HepG2 (cell line): ENCODE results near the gene PASK. TPM values are rescaled to one million over a fixed set of nuclear protein-coding genes. Genes with fewer than 3 reads are reported as not detected.

Source experiments
- ATAC-seq: fragments of 200-7000 bp; cut with Tn5 transposase; 3 replicates; pipeline ENCODE4 v1.9.1; 2020; ENCODE audit warnings: mild to moderate bottlenecking, moderate library complexity
- BruUV-seq: library from RNA; stranded (reverse); fragments of 400-500 nt; replicated peaks from 2 replicates; lab custom pipeline; 2021; lab: Mats Ljungman, UMichigan
- CTCF ChIA-PET: fragments of 300-600 bp; formaldehyde crosslinking; extraction: SDS; loops from one replicate; lab custom pipeline; 2021; ENCODE audit warnings: low total read pairs, inconsistent platforms, low intra/inter-chr PET ratio; lab: Yijun Ruan, JAX
- POLR2A ChIA-PET: fragments of 350-600 bp; sonication (Branson Sonifier 250); formaldehyde crosslinking; loops from one replicate; lab custom pipeline; 2020; ENCODE audit warnings: antibody characterized with exemption, inconsistent platforms; lab: Yijun Ruan, JAX
- DNase-seq: peaks from one replicate; pipeline ENCODE4 v3.0.0-alpha.2; 2015; ENCODE audit warnings: low spot score
- FAIRE-seq: peaks from 3 replicates; lab custom pipeline; 2011; peaks lifted over from hg19 to GRCh38; lab: Jason Lieb, UNC
- H2AFZ ChIP-seq: one replicate; pipeline ENCODE4 v1.6.1; 2011; ENCODE audit warnings: low read length, inconsistent platforms
- H3K27ac ChIP-seq: fragments of 300-600 bp; 3 replicates; pipeline ENCODE4 v1.8.0; 2011; ENCODE audit warnings: mixed run types, mild to moderate bottlenecking, mixed read lengths, low read length, inconsistent platforms; ENCODE audit not compliant: insufficient read depth; ENCODE audit errors: extremely low read length
- H3K27me3 ChIP-seq, 2 experiments: fragments of 200-600 bp in 1 of 2; 2 replicates in 1 of 2; 3 replicates in 1 of 2; pipeline versions ENCODE4 v1.6.0 to v1.8.0; 2011; ENCODE audit warnings: low read length in 2 of 2, mild to moderate bottlenecking in 2 of 2, moderate library complexity in 2 of 2, inconsistent platforms in 1 of 2; ENCODE audit not compliant: insufficient read depth in 2 of 2, control insufficient read depth in 1 of 2
- H3K36me3 ChIP-seq, 2 experiments: fragments of 200-600 bp in 1 of 2; replicated peaks in 1 of 2; 2 replicates in 1 of 2; 3 replicates in 1 of 2; pipeline versions ENCODE4 v1.5.1 to v1.8.0; 2011; ENCODE audit warnings: low read length in 2 of 2, inconsistent platforms in 1 of 2; ENCODE audit not compliant: insufficient read depth in 2 of 2, control insufficient read depth in 1 of 2
- H3K4me1 ChIP-seq: 2 replicates; pipeline ENCODE4 v1.5.1; 2012; ENCODE audit warnings: low read length, inconsistent platforms; ENCODE audit not compliant: insufficient read depth
- H3K4me2 ChIP-seq: 2 replicates; pipeline ENCODE4 v1.6.0; 2011; ENCODE audit warnings: low read depth, low read length, inconsistent platforms
- H3K4me3 ChIP-seq, 3 experiments: fragments of 200-600 bp in 1 of 3; sonication (generic), shearing (Covaris generic) in 1 of 3; replicated peaks in 1 of 3; 2 replicates each; pipeline ENCODE4 v1.5.1; 2011 to 2016; ENCODE audit warnings: low read length in 3 of 3, inconsistent platforms in 2 of 3, low read depth in 2 of 3, mild to moderate bottlenecking in 2 of 3, control low read depth in 1 of 3, mixed read lengths in 1 of 3; ENCODE audit not compliant: insufficient read depth in 1 of 3
- H3K79me2 ChIP-seq: one replicate; pipeline ENCODE4 v1.6.1; 2011; ENCODE audit warnings: low read length, inconsistent platforms; ENCODE audit not compliant: insufficient read depth
- H3K9ac ChIP-seq: 2 replicates; pipeline ENCODE4 v1.6.0; 2011; ENCODE audit warnings: mild to moderate bottlenecking, low read depth, low read length, inconsistent platforms; ENCODE audit not compliant: insufficient read depth
- H3K9me3 ChIP-seq: 2 replicates; pipeline ENCODE4 v1.5.1; 2012; ENCODE audit warnings: mild to moderate bottlenecking, low read length
- H4K20me1 ChIP-seq: 2 replicates; pipeline ENCODE4 v1.6.0; 2011; ENCODE audit warnings: inconsistent platforms, mild to moderate bottlenecking, low read length, moderate library complexity; ENCODE audit not compliant: insufficient read depth
- MNT ChIP-seq: fragments of 450-650 bp; IDR thresholded peaks from 2 replicates; pipeline ENCODE4 v1.6.1; 2016
- RFX1 ChIP-seq: fragments of 450-650 bp; IDR thresholded peaks from 2 replicates; pipeline ENCODE4 v1.6.1; 2017
- ZNF33A ChIP-seq: sonication (generic); formaldehyde crosslinking; IDR thresholded peaks from 2 replicates; pipeline ENCODE4 v1.5.1; 2020; ENCODE audit warnings: missing genetic modification reagents, mild to moderate bottlenecking, moderate library complexity, borderline replicate concordance
- ZNF687 ChIP-seq: sonication (generic); formaldehyde crosslinking; IDR thresholded peaks from 2 replicates; pipeline ENCODE4 v1.5.1; 2020; ENCODE audit warnings: mild to moderate bottlenecking, missing genetic modification reagents, moderate library complexity
- ZSCAN30 ChIP-seq: sonication (generic); formaldehyde crosslinking; IDR thresholded peaks from 2 replicates; pipeline ENCODE4 v1.5.0; 2020; ENCODE audit warnings: mild to moderate bottlenecking, missing genetic modification reagents
- WGBS: methylation state at CpG from one replicate; pipeline ENCODE4 v1.1.6; 2017; ENCODE audit warnings: low lambda C conversion rate; 5-methylcytosine and 5-hydroxymethylcytosine counted together
- in situ Hi-C: cut with HindIII; loops from 2 replicates; pipeline ENCODE4 v1.10.0; 2017; ENCODE audit warnings: low pct_unique_long_range_greater_than_20kb; ENCODE audit not compliant: extremely low pct_ligation_motif_present
- intact Hi-C: fragments of 100-400 bp; cut with micrococcal nuclease; formaldehyde crosslinking; loops from one replicate; pipeline ENCODE4 v1.10.0; 2022; ENCODE audit not compliant: unreplicated experiment
- polyA plus RNA-seq, 8 experiments: library from polyadenylated mRNA; depleted of rRNA in 3 of 8; stranded (reverse) in 7 of 8; unstranded in 1 of 8; fragments of >200 nt; fragmentation: Illumina TruSeq in 4 of 8; extraction: Trizol in 4 of 8; gene quantifications; 2 replicates each; pipeline versions ENCODE4 v1.2.1 to v1.2.3, GENCODE V29; 2011 to 2016; ENCODE audit warnings: low read depth in 4 of 8, missing spikeins in 1 of 8, mixed read lengths in 1 of 8; ENCODE audit not compliant: insufficient read depth in 1 of 8
- total RNA-seq, 5 experiments: library from RNA; depleted of rRNA; stranded (reverse); fragments of >200 nt; fragmentation: Illumina TruSeq; extraction: Trizol; gene quantifications; 2 replicates each; pipeline ENCODE4 v1.2.3, GENCODE V29; 2016; ENCODE audit warnings: low read depth in 1 of 5
- TF ChIP-seq, protein P1 (sequence below): sonication (generic); formaldehyde crosslinking; IDR thresholded peaks from 2 replicates; pipeline ENCODE4 v1.4.0; 2020; ENCODE audit warnings: missing genetic modification reagents

PASK gene
- total and polyA plus RNA-seq, 2 of the 13 experiments (the other 11 are each of a cell fraction or from before 2014, with no cell fraction given) = 6.9 to 17.0 TPM

DNA sequence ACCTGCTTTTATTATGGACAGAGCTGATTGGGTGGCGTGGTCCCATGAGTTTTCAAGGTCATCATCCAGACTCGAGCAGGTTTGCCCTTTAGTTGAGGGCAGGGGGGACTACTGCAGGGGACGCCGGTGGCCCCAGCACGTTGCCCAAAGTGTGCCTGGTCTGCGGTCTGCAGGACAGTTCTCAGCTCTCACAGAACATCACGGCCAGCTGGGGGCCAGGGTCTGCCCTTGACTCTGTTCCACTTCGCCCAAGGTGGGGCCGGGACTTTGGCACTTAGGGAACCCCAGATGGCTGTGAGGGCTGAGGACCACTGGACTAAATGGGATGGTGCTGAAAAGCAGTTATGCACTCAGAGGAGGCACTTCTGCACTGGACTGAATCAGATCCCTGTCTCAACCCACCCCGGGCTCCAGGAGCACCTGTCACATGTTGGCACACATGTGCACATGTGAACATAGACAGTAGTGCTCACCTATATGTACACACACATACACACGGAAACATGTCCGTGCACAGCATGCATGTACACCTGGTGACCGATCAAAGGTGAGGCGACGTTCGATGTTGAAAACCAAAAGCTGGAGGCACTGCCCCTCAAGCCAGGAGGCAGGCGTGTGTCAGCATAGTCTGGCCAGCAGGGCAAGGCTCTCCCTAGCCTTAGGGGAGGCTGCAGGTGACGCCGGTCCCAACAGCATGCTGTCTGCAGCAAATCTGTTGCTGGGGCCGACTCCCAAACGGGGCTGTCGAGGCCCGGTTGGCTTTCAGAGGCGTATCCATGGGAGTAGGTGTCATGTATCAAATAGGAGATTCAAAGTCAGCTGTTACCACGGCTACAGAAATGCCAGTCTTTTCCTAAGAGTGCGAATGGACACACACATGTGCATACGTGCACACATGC is 49.4 kb upstream of the PASK start:
- no peaks in the 10 kb centered on the region for H3K79me2 ChIP-seq
- no peak overlapping the region for H3K4me3 ChIP-seq
- CTCF ChIA-PET = no interaction called here
- DNase-seq = no peak
- no peak overlapping the region for H3K27ac ChIP-seq
- ATAC-seq = peak; percentile 34
- POLR2A ChIA-PET = no interaction called here
- in situ Hi-C loops = loop anchor here (5.0 kb wide), 1 partner anchor 356 kb away; no protein-coding TSS in a partner anchor
- WGBS = 44% methylated on average over 21 of the region's 27 CpGs
- TF ChIP-seq ZNF687 (0 out of 2 replicates have a peak, but pooled peaks have one; percentile 4), RFX1 (peak; percentile 10; the same call in 1 of the 2 replicates), ZSCAN30 (CRISPR knock-in tag) (no peak), ZNF33A (no peak), MNT (peak; percentile 94)
- TF ChIP-seq, protein P1, sequence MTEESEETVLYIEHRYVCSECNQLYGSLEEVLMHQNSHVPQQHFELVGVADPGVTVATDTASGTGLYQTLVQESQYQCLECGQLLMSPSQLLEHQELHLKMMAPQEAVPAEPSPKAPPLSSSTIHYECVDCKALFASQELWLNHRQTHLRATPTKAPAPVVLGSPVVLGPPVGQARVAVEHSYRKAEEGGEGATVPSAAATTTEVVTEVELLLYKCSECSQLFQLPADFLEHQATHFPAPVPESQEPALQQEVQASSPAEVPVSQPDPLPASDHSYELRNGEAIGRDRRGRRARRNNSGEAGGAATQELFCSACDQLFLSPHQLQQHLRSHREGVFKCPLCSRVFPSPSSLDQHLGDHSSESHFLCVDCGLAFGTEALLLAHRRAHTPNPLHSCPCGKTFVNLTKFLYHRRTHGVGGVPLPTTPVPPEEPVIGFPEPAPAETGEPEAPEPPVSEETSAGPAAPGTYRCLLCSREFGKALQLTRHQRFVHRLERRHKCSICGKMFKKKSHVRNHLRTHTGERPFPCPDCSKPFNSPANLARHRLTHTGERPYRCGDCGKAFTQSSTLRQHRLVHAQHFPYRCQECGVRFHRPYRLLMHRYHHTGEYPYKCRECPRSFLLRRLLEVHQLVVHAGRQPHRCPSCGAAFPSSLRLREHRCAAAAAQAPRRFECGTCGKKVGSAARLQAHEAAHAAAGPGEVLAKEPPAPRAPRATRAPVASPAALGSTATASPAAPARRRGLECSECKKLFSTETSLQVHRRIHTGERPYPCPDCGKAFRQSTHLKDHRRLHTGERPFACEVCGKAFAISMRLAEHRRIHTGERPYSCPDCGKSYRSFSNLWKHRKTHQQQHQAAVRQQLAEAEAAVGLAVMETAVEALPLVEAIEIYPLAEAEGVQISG = 0 out of 2 replicates have a peak, but pooled peaks have one; percentile 19
- no peaks in the 10 kb centered on the region for H3K9me3 ChIP-seq
- no TSS peak for BruUV-seq
- intact Hi-C loops = no loop called here
- no peaks in the 10 kb centered on the region for H4K20me1 ChIP-seq
- H2AFZ ChIP-seq = no peak overlapping the region
- no peak overlapping the region for H3K9ac ChIP-seq
- H3K4me1 ChIP-seq = peaks cover 27% of the 10 kb centered on the region
- H3K27me3 ChIP-seq = peaks cover 21 to 73% of the 10 kb centered on the region in 2 experiments
- no peak for FAIRE-seq
- H3K36me3 ChIP-seq = no peaks in the 10 kb centered on the region
- H3K4me2 ChIP-seq = no peak overlapping the region
